Hematopoietic multipotent progenitor cell treated with erythropoietin and hydrocortisone succinate and interleukin-3 and kit ligand, for 8 days (in vitro differentiated cells): Measurements from ENCODE around the gene ANKFN1.
"Not testable (repeated sequence)": the region's sequence is repeated elsewhere in the genome, so short reads cannot be mapped to it uniquely, and the experiment has no call there.

Experiments
- DNase-seq: peaks from one replicate; pipeline ENCODE4 v3.0.0-alpha.2; 2015

The ANKFN1 gene

GRCh38 chr17:56185491-56186221 lies 32.4 kb downstream of the ANKFN1 start:
- DNase-seq, result no peak

- DNase-seq, result no peak
These were observed 33.0 kb downstream of the ANKFN1 start for GRCh38 chr17:56186222-56186786.

GRCh38 chr17:56203430-56203829 lies 50.2 kb downstream of the ANKFN1 start:
- DNase-seq, result no peak

GRCh38 chr17:56206351-56206750 lies 53.1 kb downstream of the ANKFN1 start:
- no peak for DNase-seq

GRCh38 chr17:56213031-56213430 lies 59.8 kb downstream of the ANKFN1 start:
- no peak for DNase-seq

GRCh38 chr17:56217921-56218320 lies 64.6 kb downstream of the ANKFN1 start:
- no peak for DNase-seq

- DNase-seq, result no peak
These were observed 69.0 kb downstream of the ANKFN1 start for GRCh38 chr17:56222255-56222654.

GRCh38 chr17:56230660-56231059 lies 77.4 kb downstream of the ANKFN1 start:
- no peak for DNase-seq

GRCh38 chr17:56231252-56231651 lies 78.0 kb downstream of the ANKFN1 start:
- DNase-seq, result no peak

- no peak for DNase-seq
These were observed 78.4 kb downstream of the ANKFN1 start for GRCh38 chr17:56231693-56232092.

- DNase-seq, result no peak
These were observed 91.1 kb downstream of the ANKFN1 start for GRCh38 chr17:56244268-56244890.

GRCh38 chr17:56247816-56248215 lies 94.5 kb downstream of the ANKFN1 start:
- no peak for DNase-seq

GRCh38 chr17:56257075-56257474 lies 103.8 kb downstream of the ANKFN1 start:
- no peak for DNase-seq

- no peak for DNase-seq
These were observed 107.2 kb downstream of the ANKFN1 start for GRCh38 chr17:56260376-56261002.

GRCh38 chr17:56262803-56263202 lies 109.5 kb downstream of the ANKFN1 start:
- no peak for DNase-seq

GRCh38 chr17:56269556-56270389 lies 116.5 kb downstream of the ANKFN1 start:
- DNase-seq, result no peak

GRCh38 chr17:56274491-56274890 lies 121.2 kb downstream of the ANKFN1 start:
- no peak for DNase-seq

GRCh38 chr17:56284482-56284881 lies 131.2 kb downstream of the ANKFN1 start:
- no peak for DNase-seq

- not testable (repeated sequence) for DNase-seq
These were observed 135.5 kb downstream of the ANKFN1 start for GRCh38 chr17:56288786-56289185.

- DNase-seq, result no peak
These were observed 136.0 kb downstream of the ANKFN1 start for GRCh38 chr17:56289321-56289720.

GRCh38 chr17:56290101-56290801 lies 137.0 kb downstream of the ANKFN1 start:
- DNase-seq, result no peak

- DNase-seq, result no peak
These were observed 137.5 kb downstream of the ANKFN1 start for GRCh38 chr17:56290802-56291118.
